Astrocyte of the spinal cord (primary cell): ENCODE data around the gene SVIL.
"Not testable (repeated sequence)": the region's sequence is repeated elsewhere in the genome, so short reads cannot be mapped to it uniquely, and the experiment has no call there.

Source experiments
- DNase-seq: peaks from one replicate; pipeline ENCODE4 v3.0.0; 2011; ENCODE audit warnings: low read depth, low spot score
- H3K4me3 ChIP-seq: 2 replicates; pipeline ENCODE4 v1.5.1; 2011; ENCODE audit warnings: low read depth, mild to moderate bottlenecking, low read length, moderate library complexity
- CTCF ChIP-seq: IDR thresholded peaks from 2 replicates; pipeline ENCODE4 v1.5.1; 2012; ENCODE audit warnings: low read depth, mild to moderate bottlenecking, low read length, inconsistent platforms
- in situ Hi-C: cut with HindIII; loops from 2 replicates; pipeline ENCODE4 v1.10.0; 2017; ENCODE audit warnings: low sequenced_read_pairs

The SVIL gene

GRCh38 chr10:29524294-29524693, 110.5 kb downstream of the SVIL start:
- no peak overlapping the region for H3K4me3 ChIP-seq
- in situ Hi-C loops, result no loop called here
- DNase-seq, result no peak
- TF ChIP-seq CTCF, result no peak

GRCh38 chr10:29522918-29523317, 111.9 kb downstream of the SVIL start:
- H3K4me3 ChIP-seq, result no peak overlapping the region
- in situ Hi-C loops, result no loop called here
- TF ChIP-seq CTCF, result no peak
- DNase-seq, result no peak

GRCh38 chr10:29522061-29522855, 112.5 kb downstream of the SVIL start:
- H3K4me3 ChIP-seq, result peak overlapping the region; percentile 7
- TF ChIP-seq CTCF, result no peak
- in situ Hi-C loops, result no loop called here
- DNase-seq, result peak; percentile 71

- no peak for DNase-seq
- in situ Hi-C loops, result no loop called here
- H3K4me3 ChIP-seq, result no peak overlapping the region
- TF ChIP-seq CTCF, result no peak
These were observed 115.1 kb downstream of the SVIL start for GRCh38 chr10:29519659-29520058.

DNA sequence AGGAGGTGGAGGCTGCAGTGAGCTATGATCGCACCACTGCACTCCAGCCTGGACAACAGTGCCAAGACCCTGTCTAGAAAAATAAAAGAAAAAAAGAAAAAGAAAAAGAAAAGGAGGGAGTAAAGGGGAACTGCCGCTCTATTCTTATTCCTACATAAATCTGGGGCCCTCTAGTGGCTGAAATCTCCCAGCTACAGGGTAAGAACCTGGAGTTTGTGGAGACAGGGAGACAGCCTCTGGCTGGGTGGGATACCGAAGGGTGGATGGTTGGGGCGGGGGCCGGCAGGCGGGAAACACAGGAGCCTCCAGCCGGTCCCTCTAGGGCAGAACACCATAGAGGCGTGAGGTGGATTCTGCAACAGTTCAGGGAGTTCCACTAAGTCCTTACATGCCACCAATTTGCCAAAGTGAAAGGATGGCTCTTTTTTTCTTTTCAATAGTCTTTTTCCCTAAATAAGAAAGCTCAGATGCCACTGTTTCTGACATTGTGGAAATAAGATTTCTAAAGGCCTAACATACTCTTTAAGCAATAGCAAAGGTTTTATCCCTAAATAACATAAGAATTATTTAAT, 117.3 kb downstream of the SVIL start:
- TF ChIP-seq CTCF, result peak; percentile 69
- peak; percentile 38 for DNase-seq
- in situ Hi-C loops, result no loop called here

DNA sequence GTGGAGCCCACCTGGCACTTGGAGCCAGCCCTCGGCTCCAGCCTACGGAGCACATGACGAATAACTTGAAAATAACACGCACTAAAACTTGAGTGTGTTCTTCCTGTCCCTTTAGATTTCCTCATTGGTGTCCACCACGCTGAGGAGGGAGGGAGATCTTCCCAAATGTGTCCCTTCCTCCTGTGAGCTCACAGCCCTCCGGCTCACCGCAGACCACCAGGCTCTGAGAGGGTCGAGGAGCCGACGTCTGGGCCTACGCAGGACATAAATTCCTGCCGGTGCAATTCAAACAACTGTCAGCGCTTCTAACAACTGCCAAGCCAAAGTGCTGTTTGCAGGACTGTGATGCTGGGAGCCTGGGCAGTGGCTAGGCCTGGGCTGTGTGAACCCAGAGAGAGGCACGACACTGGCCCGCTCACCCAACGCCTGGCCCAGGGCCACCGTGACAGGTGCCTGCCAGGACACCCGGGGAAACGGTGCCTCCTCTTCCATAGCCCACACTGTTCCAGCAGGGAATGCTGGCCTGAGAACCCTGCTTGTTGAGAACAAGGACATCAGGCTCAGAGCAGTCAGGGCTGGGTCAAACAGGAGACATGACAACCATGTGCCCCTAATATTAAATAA, 118.3 kb downstream of the SVIL start:
- DNase-seq, H3K4me3 ChIP-seq, in situ Hi-C loops: not testable (repeated sequence)

More for the DNA sequence above, 117.3 kb downstream of the SVIL start:
- no peak overlapping the region for H3K4me3 ChIP-seq

- H3K4me3 ChIP-seq, in situ Hi-C loops, DNase-seq: not testable (repeated sequence)
These were observed 118.9 kb downstream of the SVIL start for GRCh38 chr10:29515879-29516278.

- DNase-seq, H3K4me3 ChIP-seq, in situ Hi-C loops: not testable (repeated sequence)
These were observed 119.7 kb downstream of the SVIL start for GRCh38 chr10:29515104-29515503.
